Panc1 (cell line): ENCODE results near the gene MYDGF. TPM values are rescaled to one million over a fixed set of nuclear protein-coding genes. Genes with fewer than 3 reads are reported as not detected.
A peak's percentile ranks its signal among the peaks of the same experiment; 100 is the strongest.

Experiments used
- ATAC-seq: fragments of 200-7000 bp; cut with Tn5 transposase; 2 replicates; pipeline ENCODE4 v1.9.1; 2020; ENCODE audit warnings: mild to moderate bottlenecking, moderate library complexity
- BruUV-seq: library from RNA; stranded (reverse); fragments of 400-500 nt; replicated peaks from 2 replicates; lab custom pipeline; 2021; lab: Mats Ljungman, UMichigan
- CTCF ChIA-PET: fragments of 300-600 bp; sonication (Branson Sonifier 250); formaldehyde crosslinking; loops from one replicate; lab custom pipeline; 2022; ENCODE audit warnings: antibody characterized with exemption; lab: Charles Lee
- POLR2A ChIA-PET: fragments of 300-600 bp; sonication (Branson Sonifier 250); formaldehyde crosslinking; loops from one replicate; lab custom pipeline; 2022; ENCODE audit warnings: antibody characterized with exemption; lab: Charles Lee
- DNase-seq: peaks from one replicate; pipeline ENCODE4 v3.0.0-alpha.2; 2010; ENCODE audit warnings: low read depth, low spot score
- H3K27ac ChIP-seq: 2 replicates; pipeline ENCODE4 v1.5.1; 2011; ENCODE audit warnings: mild to moderate bottlenecking, low read length, inconsistent platforms
- H3K27me3 ChIP-seq: fragments of 200-500 bp; sonication (Bioruptor generic); 2 replicates; pipeline ENCODE4 v1.6.0; 2014; ENCODE audit warnings: low read length, inconsistent platforms; ENCODE audit not compliant: control insufficient read depth, insufficient read depth
- H3K36me3 ChIP-seq: fragments of 200-500 bp; sonication (Bioruptor generic); 2 replicates; pipeline ENCODE4 v1.5.1; 2014; ENCODE audit warnings: inconsistent platforms, mild to moderate bottlenecking, low read length, moderate library complexity; ENCODE audit not compliant: control insufficient read depth, insufficient read depth
- H3K4me1 ChIP-seq: 2 replicates; pipeline ENCODE4 v1.5.1; 2011; ENCODE audit warnings: inconsistent platforms, mild to moderate bottlenecking, low read length, moderate library complexity; ENCODE audit not compliant: control insufficient read depth, insufficient read depth
- H3K4me3 ChIP-seq, 2 experiments: 2 replicates each; pipeline ENCODE4 v1.5.1; 2011 to 2012; ENCODE audit warnings: low read depth in 2 of 2, low read length in 2 of 2, mild to moderate bottlenecking in 2 of 2, inconsistent platforms in 1 of 2, moderate library complexity in 1 of 2
- H3K9me3 ChIP-seq: fragments of 200-500 bp; sonication (Bioruptor generic); 2 replicates; pipeline ENCODE4 v1.5.1; 2014; ENCODE audit warnings: low read depth, mild to moderate bottlenecking, inconsistent platforms, low read length, moderate library complexity; ENCODE audit not compliant: control insufficient read depth, insufficient read depth
- POLR2AphosphoS5 ChIP-seq: IDR thresholded peaks from 2 replicates; pipeline ENCODE4 v1.6.1; 2012; ENCODE audit warnings: mild to moderate bottlenecking, low read depth, low read length, moderate library complexity
- SIN3A ChIP-seq: IDR thresholded peaks from 2 replicates; pipeline ENCODE4 v1.6.1; 2012; ENCODE audit warnings: low read depth, mild to moderate bottlenecking, low read length, moderate library complexity, borderline replicate concordance; ENCODE audit not compliant: insufficient read depth
- TCF7L2 ChIP-seq: IDR thresholded peaks from 2 replicates; pipeline ENCODE4 v1.6.1; 2011; ENCODE audit warnings: mild to moderate bottlenecking, low read depth, low read length, inconsistent platforms
- in situ Hi-C: cut with HindIII; loops from 2 replicates; pipeline ENCODE4 v1.10.0; 2016; ENCODE audit warnings: low sequenced_read_pairs, low pct_unique_long_range_greater_than_20kb
- intact Hi-C: fragments of 100-400 bp; cut with micrococcal nuclease; formaldehyde crosslinking; loops from one replicate; pipeline ENCODE4 v1.10.0; 2022; ENCODE audit not compliant: unreplicated experiment
- total RNA-seq: library from RNA; stranded (reverse); gene quantifications from one replicate; pipeline ENCODE4 v1.2.1, GENCODE V29; 2021; ENCODE audit not compliant: unreplicated experiment
- TF ChIP-seq, protein P1 (sequence below), 2 experiments: IDR thresholded peaks; 2 replicates each; pipeline ENCODE4 v1.6.1; 2011 to 2012; ENCODE audit warnings: low read depth in 2 of 2, control low read depth in 1 of 2, low read length in 1 of 2, mild to moderate bottlenecking in 1 of 2, moderate library complexity in 1 of 2; ENCODE audit not compliant: insufficient read depth in 1 of 2
- TF ChIP-seq, protein P2 (sequence below): fragments of 450-650 bp; IDR thresholded peaks from 2 replicates; pipeline ENCODE4 v1.5.1; 2017; ENCODE audit warnings: mild to moderate bottlenecking

MYDGF gene
- total RNA-seq, 1 experiment from 2014 or later = 78.1 TPM

DNA sequence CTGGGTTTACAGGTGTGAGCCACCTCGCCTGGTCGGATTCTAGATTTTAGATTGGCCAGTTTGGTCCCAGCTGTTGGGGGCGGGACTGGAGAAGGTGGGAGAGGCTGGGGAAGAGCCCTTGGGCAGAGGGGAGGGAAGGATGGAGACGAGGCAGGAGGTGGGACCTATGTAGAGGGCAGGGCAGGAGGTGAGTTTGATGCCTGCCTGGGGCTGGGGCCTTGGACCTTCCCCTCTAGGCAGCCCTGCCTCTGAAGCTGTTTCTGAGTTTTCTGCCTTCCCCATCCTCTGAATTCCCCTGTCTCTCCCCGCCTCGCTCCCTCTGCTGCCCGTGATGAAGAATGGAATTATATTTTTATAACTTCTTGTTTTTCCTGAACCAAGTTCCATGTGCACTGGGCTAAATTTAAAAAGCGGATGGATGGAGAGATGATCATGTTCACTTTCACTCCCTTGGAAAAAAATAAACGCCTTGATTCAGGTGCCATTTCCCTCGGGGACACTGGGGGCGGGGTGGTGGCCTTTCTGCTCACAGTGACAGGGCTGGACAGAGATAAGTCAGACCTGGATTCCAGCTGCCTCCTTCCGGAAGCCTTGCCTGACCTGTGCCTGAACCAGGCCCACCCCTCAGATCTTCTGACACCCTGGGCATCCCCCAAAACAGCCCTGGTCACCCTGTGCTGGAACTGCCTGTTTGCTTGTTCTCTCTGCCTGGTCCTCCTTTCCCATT is 47.3 kb downstream of the MYDGF start:
- ATAC-seq (peak; percentile 39; the same call in 1 of the 2 replicates), DNase-seq (no peak)
- CTCF ChIA-PET = interaction anchor here (0.7 to 1.0 kb wide), 3 partner anchors 25 to 99 kb away, joined by 3 to 9 read pairs (median 5); no protein-coding TSS in a partner anchor
- Histone ChIP-seq H3K4me3 (no peak overlapping the region), H3K27me3 (no peaks in the 10 kb centered on the region), H3K4me1 (peaks cover 9% of the 10 kb centered on the region; the same call in 1 of the 2 replicates), H3K36me3 (no peaks in the 10 kb centered on the region), H3K9me3 (no peaks in the 10 kb centered on the region), H3K27ac (no peak overlapping the region)
- POLR2A ChIA-PET = no interaction called here
- in situ Hi-C loops (no loop called here), intact Hi-C loops (no loop called here)
- TF ChIP-seq, protein P1, sequence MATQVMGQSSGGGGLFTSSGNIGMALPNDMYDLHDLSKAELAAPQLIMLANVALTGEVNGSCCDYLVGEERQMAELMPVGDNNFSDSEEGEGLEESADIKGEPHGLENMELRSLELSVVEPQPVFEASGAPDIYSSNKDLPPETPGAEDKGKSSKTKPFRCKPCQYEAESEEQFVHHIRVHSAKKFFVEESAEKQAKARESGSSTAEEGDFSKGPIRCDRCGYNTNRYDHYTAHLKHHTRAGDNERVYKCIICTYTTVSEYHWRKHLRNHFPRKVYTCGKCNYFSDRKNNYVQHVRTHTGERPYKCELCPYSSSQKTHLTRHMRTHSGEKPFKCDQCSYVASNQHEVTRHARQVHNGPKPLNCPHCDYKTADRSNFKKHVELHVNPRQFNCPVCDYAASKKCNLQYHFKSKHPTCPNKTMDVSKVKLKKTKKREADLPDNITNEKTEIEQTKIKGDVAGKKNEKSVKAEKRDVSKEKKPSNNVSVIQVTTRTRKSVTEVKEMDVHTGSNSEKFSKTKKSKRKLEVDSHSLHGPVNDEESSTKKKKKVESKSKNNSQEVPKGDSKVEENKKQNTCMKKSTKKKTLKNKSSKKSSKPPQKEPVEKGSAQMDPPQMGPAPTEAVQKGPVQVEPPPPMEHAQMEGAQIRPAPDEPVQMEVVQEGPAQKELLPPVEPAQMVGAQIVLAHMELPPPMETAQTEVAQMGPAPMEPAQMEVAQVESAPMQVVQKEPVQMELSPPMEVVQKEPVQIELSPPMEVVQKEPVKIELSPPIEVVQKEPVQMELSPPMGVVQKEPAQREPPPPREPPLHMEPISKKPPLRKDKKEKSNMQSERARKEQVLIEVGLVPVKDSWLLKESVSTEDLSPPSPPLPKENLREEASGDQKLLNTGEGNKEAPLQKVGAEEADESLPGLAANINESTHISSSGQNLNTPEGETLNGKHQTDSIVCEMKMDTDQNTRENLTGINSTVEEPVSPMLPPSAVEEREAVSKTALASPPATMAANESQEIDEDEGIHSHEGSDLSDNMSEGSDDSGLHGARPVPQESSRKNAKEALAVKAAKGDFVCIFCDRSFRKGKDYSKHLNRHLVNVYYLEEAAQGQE (IDR thresholded peaks at IDR 0.05; ENCODE audit: insufficient read depth in 1 of 2, low read depth in 2 of 2, low read length in 1 of 2) = no peak
- TF ChIP-seq TCF7L2 = no peak
- no peak for TF ChIP-seq POLR2AphosphoS5
- TF ChIP-seq, protein P2, sequence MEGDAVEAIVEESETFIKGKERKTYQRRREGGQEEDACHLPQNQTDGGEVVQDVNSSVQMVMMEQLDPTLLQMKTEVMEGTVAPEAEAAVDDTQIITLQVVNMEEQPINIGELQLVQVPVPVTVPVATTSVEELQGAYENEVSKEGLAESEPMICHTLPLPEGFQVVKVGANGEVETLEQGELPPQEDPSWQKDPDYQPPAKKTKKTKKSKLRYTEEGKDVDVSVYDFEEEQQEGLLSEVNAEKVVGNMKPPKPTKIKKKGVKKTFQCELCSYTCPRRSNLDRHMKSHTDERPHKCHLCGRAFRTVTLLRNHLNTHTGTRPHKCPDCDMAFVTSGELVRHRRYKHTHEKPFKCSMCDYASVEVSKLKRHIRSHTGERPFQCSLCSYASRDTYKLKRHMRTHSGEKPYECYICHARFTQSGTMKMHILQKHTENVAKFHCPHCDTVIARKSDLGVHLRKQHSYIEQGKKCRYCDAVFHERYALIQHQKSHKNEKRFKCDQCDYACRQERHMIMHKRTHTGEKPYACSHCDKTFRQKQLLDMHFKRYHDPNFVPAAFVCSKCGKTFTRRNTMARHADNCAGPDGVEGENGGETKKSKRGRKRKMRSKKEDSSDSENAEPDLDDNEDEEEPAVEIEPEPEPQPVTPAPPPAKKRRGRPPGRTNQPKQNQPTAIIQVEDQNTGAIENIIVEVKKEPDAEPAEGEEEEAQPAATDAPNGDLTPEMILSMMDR = peak; percentile 21; the same call in 1 of the 2 replicates
- BruUV-seq = no TSS peak

DNA sequence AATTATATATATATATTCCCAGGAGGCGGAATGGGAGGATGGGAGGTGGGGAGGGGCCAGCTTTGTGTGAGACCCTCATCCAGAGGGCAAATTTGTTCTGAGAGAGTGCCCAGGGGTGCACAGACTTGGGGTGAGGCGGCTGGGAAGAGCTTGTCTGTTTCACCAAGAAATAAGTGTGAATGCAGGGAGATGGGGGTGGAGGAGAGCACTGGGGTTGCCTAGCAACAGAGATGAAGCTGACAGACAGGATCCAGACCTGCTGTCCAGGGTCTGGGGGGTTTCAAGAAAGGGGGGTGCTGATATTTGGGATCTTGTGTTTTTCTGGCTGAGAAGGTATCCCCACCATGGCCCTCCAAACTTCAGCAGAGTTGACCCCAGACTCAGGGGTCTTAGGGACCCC is 49.5 kb downstream of the MYDGF start:
- ChIA-PET POLR2A (no interaction called here), CTCF (interaction anchor here (0.6 kb wide), 1 partner anchor 62 kb away, joined by 5 read pairs; no protein-coding TSS in a partner anchor)
- BruUV-seq = no TSS peak
- TF ChIP-seq, protein P1 (IDR thresholded peaks at IDR 0.05; ENCODE audit: insufficient read depth in 1 of 2, low read depth in 2 of 2, low read length in 1 of 2) = no peak
- no peak for TF ChIP-seq SIN3A
- no peak for TF ChIP-seq POLR2AphosphoS5
- TF ChIP-seq, protein P2 = no peak
- TF ChIP-seq TCF7L2 = no peak
- H3K9me3 ChIP-seq = no peaks in the 10 kb centered on the region
- H3K27me3 ChIP-seq = no peaks in the 10 kb centered on the region
- no peak for DNase-seq
- H3K27ac ChIP-seq = no peak overlapping the region
- no peak for ATAC-seq
- H3K4me1 ChIP-seq = peaks cover 9% of the 10 kb centered on the region; the same call in 1 of the 2 replicates
- H3K4me3 ChIP-seq = no peak overlapping the region
- in situ Hi-C loops = no loop called here
- intact Hi-C loops = no loop called here
- H3K36me3 ChIP-seq = no peaks in the 10 kb centered on the region
